ENCODE data around the gene SALL1. TPM values are rescaled to one million over a fixed set of nuclear protein-coding genes. Genes with fewer than 3 reads are reported as not detected.

SALL1 gene
- total and polyA plus RNA-seq, 2 of the 13 experiments (the other 11 are each of a cell fraction or from before 2014, with no cell fraction given): 6.6 to 12.3 TPM

- FAIRE-seq: no peak
- Histone ChIP-seq H3K4me2 (ENCODE audit: low read depth, low read length) (no peak overlapping the region), H3K9ac (ENCODE audit: insufficient read depth, low read depth, low read length) (no peak overlapping the region), H3K4me3 (replicated peaks in 1 of 3; ENCODE audit: insufficient read depth in 1 of 3, low read depth in 2 of 3, low read length in 3 of 3) (no peak overlapping the region), H3K79me2 (ENCODE audit: insufficient read depth, low read length) (peaks cover 36% of the 10 kb centered on the region), H4K20me1 (ENCODE audit: insufficient read depth, low read length) (no peaks in the 10 kb centered on the region), H3K4me1 (ENCODE audit: insufficient read depth, low read length) (peaks cover 31% of the 10 kb centered on the region), H3K9me3 (ENCODE audit: low read length) (no peaks in the 10 kb centered on the region), H3K36me3 (replicated peaks in 1 of 2; ENCODE audit: control insufficient read depth in 1 of 2, insufficient read depth in 2 of 2, low read length in 2 of 2) (peaks cover 20 to 48% of the 10 kb centered on the region in 2 experiments), H3K27ac (ENCODE audit: extremely low read length, insufficient read depth, low read length) (no peak overlapping the region), H3K27me3 (ENCODE audit: control insufficient read depth in 1 of 2, insufficient read depth in 2 of 2, low read length in 2 of 2) (no peaks in the 10 kb centered on the region), H2AFZ (ENCODE audit: low read length) (no peak overlapping the region)
- 95% methylated on average over 8 of the region's 9 CpGs for WGBS (ENCODE audit: low lambda C conversion rate)
- BruUV-seq (replicated peaks): no TSS peak
- intact Hi-C loops (cut with micrococcal nuclease; ENCODE audit: unreplicated experiment): no loop called here
- DNase-seq (ENCODE audit: low spot score): no peak
- in situ Hi-C loops (cut with HindIII; ENCODE audit: extremely low pct_ligation_motif_present, low pct_unique_long_range_greater_than_20kb): no loop called here
- no peak for TF ChIP-seq ZNF276 (CRISPR knock-in tag; IDR thresholded peaks at IDR 0.05; ENCODE audit: low read depth)
- TF ChIP-seq ZNF446 (CRISPR knock-in tag; IDR thresholded peaks at IDR 0.05): no peak
- no peak for TF ChIP-seq REXO4 (CRISPR knock-in tag; IDR thresholded peaks at IDR 0.05; ENCODE audit: borderline replicate concordance)
- TF ChIP-seq GABPA (IDR thresholded peaks at IDR 0.05; ENCODE audit: low read depth, low read length): no peak
- TF ChIP-seq GABPA (CRISPR knock-in tag; IDR thresholded peaks at IDR 0.05; ENCODE audit: low read depth): no peak
- TF ChIP-seq SKI (IDR thresholded peaks at IDR 0.05; ENCODE audit: partially characterized antibody): no peak
- TF ChIP-seq ATRX (CRISPR knock-in tag; IDR thresholded peaks at IDR 0.05; ENCODE audit: borderline replicate concordance): no peak
- TF ChIP-seq GLMP (CRISPR knock-in tag; IDR thresholded peaks at IDR 0.05; ENCODE audit: borderline replicate concordance): no peak
- no peak for TF ChIP-seq ZNF672 (CRISPR knock-in tag; IDR thresholded peaks at IDR 0.05)
- no peak for TF ChIP-seq HNF4A (CRISPR knock-in tag; IDR thresholded peaks at IDR 0.05)
- TF ChIP-seq ZNF83 (CRISPR knock-in tag; IDR thresholded peaks at IDR 0.05; ENCODE audit: borderline replicate concordance): no peak
- no peak for TF ChIP-seq ZNF207 (IDR thresholded peaks at IDR 0.05; ENCODE audit: borderline replicate concordance)
- TF ChIP-seq TFDP1 (CRISPR knock-in tag; IDR thresholded peaks at IDR 0.05; ENCODE audit: borderline replicate concordance): no peak
- TF ChIP-seq BATF2 (CRISPR knock-in tag; IDR thresholded peaks at IDR 0.05): no peak
- no peak for TF ChIP-seq ZNF678 (CRISPR knock-in tag; IDR thresholded peaks at IDR 0.05)
- no peak for TF ChIP-seq ZNF567 (CRISPR knock-in tag; IDR thresholded peaks at IDR 0.05; ENCODE audit: borderline replicate concordance)
- no peak for TF ChIP-seq USF2 (IDR thresholded peaks at IDR 0.05; ENCODE audit: low read depth, low read length)
- TF ChIP-seq USF2 (CRISPR knock-in tag; IDR thresholded peaks at IDR 0.05; ENCODE audit: borderline replicate concordance): no peak
- ChIA-PET POLR2A (no interaction called here), CTCF (ENCODE audit: low intra/inter-chr PET ratio, low total read pairs) (no interaction called here)
- ATAC-seq: no peak
These were observed 10.0 kb downstream of the SALL1 start for GRCh38 chr16:51141106-51141505.

Measured in HepG2 (cell line).